Skin of body (tissue), 2 donors: ENCODE data around the gene DNAJC16. TPM values are rescaled to one million over a fixed set of nuclear protein-coding genes. Genes with fewer than 3 reads are reported as not detected.
"Not testable (repeated sequence)": the region's sequence is repeated elsewhere in the genome, so short reads cannot be mapped to it uniquely, and the experiment has no call there.

Source experiments
- DNase-seq: peaks from one replicate; lab custom pipeline; 2025; lab: John Stamatoyannopoulos, UW
- total RNA-seq: library from RNA; depleted of rRNA; stranded (reverse); fragments of >200 nt; gene quantifications from one replicate; pipeline ENCODE4 v1.2.3, GENCODE V29; 2014

DNAJC16 gene
- total RNA-seq, 1 donor from 2014 or later: 12.8 TPM

- DNase-seq: no peak
Observed at GRCh38 chr1:15506831-15507230, 19.8 kb upstream of the DNAJC16 start.

- DNase-seq: no peak
Observed at GRCh38 chr1:15507278-15507677, 19.4 kb upstream of the DNAJC16 start.

- DNase-seq: no peak
Observed at GRCh38 chr1:15508700-15509487, 17.8 kb upstream of the DNAJC16 start.

DNA sequence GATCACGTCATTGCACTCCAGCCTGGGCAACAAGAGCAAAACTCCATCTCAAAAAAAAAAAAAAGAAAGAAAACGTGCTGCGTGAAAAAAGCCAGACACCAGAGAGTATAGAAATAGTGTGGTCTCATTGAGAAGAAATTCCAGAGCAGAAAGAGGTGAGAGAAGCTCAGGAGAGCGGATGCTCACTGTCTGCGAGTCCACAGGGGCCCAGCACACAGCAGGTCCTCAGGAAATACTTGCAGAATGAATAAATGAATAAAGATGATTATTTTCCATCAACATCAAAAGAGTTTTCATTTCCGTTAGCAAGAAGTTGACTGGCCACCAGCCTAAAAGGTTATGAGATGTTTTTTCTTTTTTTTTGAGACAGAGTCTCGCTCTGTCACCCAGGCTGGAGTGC lies 17.1 kb upstream of the DNAJC16 start:
- DNase-seq: no peak

DNA sequence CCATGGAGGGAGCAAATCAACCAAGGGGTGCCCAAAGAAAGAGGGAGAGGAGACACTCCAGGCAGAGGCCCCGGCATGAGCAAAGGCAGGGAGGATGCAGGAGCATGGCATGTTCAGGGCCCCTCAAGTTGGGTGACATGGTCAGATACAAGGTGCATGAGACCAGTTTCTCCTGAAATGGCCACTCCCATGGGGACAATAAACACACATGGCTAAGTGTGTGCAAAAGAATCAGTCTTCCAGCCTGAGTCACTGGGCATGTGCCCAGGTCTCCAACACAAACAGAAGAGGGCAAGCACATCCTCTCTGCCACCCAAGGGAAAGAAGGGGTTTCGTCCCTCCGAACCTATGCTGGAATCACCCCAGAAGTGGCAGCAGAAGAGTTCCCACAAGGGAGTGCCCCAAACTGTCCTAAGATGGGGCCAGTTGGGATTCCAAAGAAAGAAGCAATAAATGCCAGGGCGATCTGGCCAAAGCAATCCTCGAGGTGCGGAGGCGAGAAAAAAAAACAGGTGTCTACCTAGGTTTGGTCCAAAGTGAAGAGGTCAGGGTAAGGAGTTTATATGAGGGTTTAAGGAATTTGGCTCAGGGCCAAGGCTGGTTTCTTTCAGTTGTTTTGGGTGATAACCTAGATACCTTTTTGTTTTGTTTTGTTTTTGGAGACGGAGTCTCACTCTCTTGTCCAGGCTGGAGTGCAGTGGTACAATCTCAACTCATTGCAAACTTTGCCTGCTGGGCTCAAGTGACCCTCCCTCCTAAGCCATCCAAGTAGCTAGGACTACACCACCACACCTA lies 15.8 kb upstream of the DNAJC16 start:
- no peak for DNase-seq

DNA sequence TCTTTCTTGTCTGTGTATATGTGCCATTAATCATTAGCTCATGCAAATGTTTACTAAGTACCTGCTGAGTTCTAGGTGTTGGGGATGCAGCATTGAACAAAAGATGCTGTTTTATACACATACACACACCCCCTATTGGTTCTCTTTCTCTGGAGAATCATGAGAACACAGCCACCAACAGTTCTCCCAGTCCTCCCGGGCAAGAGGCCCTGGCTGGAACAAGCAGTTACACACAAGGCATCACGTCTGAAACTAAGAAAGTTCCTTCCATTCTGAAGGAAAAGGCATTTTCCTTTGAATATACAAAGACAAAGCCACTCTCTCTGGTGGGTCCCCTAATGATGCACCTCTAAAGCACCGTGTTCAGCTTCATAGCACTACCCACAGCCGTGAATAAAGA lies 13.5 kb upstream of the DNAJC16 start:
- DNase-seq: no peak

- DNase-seq: no peak
Observed at GRCh38 chr1:15513919-15514318, 12.7 kb upstream of the DNAJC16 start.

GRCh38 chr1:15514557-15514956 lies 12.1 kb upstream of the DNAJC16 start:
- DNase-seq: not testable (repeated sequence)

- DNase-seq: no peak
Observed at GRCh38 chr1:15515022-15515663, 11.5 kb upstream of the DNAJC16 start.

- no peak for DNase-seq
Observed at GRCh38 chr1:15519625-15520024, 7.0 kb upstream of the DNAJC16 start.

DNA sequence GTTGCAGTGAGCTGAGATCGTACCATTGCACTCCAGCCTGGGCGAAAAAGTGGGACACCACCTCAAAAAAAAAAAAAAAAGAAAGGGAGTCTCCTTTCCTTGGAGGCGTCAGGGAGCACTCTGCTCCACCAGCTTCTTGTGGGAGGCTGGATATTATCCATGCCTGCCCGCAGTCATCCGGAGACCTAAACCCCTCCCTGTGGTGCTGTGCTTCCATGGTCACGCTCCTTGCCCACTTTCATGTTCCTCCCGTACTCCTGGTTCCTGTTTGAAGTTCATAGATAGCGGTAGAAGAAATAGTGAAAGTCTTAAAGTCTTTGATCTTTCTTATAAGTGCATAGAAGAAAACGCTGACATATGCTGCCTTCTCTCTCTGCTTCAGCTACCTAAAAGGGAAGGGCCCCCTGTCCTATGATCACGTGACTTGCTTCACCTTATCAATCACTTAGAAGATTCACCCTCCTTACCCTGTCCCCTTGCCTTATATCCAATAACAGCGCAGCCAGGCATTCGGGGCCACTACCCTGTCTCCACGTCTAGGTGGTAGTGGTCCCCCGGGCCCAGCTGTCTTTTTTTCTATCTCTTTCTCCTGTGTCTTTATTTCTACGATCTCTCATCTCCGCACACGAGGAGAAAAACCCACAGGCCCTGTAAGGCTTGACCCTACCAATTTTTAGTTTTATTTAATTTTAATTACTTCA lies 5.3 kb upstream of the DNAJC16 start:
- DNase-seq: not testable (repeated sequence)

GRCh38 chr1:15522551-15522950 lies 4.1 kb upstream of the DNAJC16 start:
- no peak for DNase-seq

DNA sequence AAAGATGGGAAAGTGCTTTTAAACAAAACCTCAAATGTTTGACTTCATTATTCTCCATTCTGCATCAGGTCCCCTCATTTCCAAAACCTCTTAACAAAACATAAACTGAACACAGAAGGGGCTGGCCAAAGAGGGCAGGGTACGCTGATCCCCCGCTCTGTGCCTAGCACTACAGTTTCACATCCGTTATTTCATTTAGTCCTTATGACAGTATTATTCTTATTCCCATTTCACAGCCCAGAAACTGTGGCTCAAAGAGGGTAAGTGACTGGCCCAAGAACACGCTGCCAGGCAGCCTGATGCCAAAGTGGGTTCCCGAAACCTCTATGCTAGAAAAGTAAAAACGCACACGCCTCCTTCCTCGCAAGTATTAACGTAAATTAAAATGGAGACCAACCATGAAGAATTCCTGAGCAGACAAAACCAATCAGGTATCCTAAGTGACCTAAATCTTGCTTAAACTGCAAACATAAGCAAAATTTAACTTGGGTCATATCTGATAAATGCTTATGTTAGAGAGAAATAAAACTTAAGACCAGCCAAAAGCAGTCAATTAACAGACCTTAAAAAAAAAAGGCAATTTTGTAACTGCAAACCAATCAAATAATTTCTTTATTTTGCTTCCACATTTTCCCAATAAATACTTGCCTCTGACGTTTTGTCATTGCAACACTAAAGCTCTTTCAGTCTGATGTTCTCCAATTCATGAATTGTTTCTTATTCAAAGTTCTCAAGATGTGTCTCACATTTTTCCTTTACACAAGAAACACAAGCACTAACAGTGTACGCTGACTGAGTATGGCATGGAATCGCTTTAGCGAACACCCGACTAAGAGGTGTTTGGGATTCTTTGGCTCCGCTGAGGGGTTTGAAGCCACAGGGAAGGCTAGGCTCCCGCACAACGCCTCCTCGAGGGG lies 3.3 kb upstream of the DNAJC16 start:
- peak; percentile 67 for DNase-seq

DNA sequence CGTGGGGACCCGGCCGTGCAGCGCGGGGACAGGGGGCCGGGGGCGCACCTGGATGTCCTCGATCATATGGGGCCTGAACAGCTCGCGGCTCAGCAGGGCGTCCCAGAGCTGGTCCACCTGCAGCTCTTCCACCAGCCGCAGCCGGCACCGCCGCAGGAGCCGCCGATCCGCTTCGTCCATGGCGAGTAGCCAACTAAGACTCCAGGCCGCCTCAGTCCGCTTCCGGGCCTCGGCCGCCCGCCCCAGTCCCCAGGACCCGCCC lies 2.7 kb upstream of the DNAJC16 start, which contains the start of gene CASP9:
CASP9 (minus strand) TSS at position 195 of the 262 bp plus-strand sequence; CDS start at position 180, 15 bp downstream.
- DNase-seq: no peak

GRCh38 chr1:15524283-15525049 lies 2.2 kb upstream of the DNAJC16 start:
- peak; percentile 98 for DNase-seq

DNA sequence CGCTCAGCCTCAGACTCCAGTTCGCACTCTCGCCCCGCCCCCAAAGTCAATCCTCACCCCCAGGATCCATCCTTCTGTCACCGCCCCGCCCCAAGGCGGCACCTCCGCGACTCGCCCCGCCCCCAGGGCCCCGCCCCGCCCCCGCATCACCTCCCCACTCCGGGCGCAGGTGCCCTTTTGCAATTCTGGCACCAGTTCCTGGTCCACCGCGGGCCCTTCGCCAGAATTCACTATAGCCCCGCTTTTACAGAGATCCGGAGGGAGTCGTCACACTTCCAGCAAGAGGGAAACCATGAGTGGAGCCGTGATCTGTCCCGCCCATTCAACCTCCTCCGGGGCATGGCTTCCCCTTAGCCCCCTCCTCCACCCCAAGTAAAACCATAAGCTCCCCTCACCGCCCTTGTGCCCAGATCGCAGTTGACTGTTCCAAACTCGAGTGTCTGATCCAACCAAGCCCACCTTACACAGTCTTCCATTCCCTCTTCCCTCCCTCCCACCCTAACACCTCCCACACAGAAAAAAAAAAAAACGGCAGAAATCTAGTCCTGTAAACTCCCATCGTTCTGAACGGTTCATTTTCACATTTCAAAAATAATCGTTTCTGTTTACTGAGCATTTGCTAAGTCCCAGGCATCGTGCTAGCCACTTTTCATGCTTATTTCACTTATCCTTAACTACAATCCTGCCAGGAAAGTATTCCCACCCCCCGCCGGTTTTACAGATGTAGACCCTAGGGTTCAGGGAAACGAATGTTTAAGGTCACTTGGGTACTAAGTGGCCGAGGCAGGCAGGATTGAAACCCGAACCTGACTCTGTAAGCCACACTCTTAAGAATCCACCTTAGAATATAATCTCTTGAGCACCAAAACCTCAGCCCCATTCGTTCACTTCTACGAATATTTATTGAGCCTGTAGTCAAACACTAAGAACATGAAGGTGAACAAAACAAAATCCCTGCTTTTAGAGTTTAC lies 1.3 kb upstream of the DNAJC16 start:
- peak; percentile 88 for DNase-seq

DNA sequence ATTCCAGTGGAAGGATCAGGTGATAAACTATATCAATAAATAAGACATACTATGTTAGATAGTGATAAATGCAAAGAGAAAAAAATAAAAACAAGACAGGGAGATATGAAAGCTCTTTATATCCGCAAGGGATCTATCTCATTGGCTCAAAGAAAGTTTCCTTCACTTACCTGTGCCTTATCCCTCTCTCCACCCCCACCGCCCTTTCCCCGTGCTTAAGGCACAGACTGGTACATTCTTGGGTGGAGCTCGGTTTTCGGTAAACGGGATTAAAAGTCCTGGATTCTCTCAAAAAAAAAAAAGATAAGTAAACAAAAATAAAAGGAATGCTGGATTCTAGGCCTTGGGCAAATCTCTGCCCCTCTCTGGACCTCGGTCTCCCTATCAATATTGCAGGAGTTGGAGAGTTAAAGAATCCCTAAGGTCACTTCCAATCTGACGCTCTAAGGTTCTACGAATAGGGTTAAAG lies 593 bp upstream of the DNAJC16 start:
- DNase-seq: no peak

- DNase-seq: no peak
Observed at GRCh38 chr1:15531003-15531402, 4.4 kb downstream of the DNAJC16 start.

GRCh38 chr1:15531682-15532081 lies 5.0 kb downstream of the DNAJC16 start:
- DNase-seq: no peak
